GM20000 (cell line): Measurements from ENCODE around the gene CDH8.

Experiments
- DNase-seq: peaks from one replicate; pipeline ENCODE4 v3.0.0; 2012; ENCODE audit warnings: low spot score
- TF ChIP-seq, protein P1 (sequence below): IDR thresholded peaks from 2 replicates; pipeline ENCODE4 v1.5.1; 2012; ENCODE audit warnings: mild to moderate bottlenecking, control low read depth; ENCODE audit errors: extremely low read depth, missing control alignments

The CDH8 gene

DNA sequence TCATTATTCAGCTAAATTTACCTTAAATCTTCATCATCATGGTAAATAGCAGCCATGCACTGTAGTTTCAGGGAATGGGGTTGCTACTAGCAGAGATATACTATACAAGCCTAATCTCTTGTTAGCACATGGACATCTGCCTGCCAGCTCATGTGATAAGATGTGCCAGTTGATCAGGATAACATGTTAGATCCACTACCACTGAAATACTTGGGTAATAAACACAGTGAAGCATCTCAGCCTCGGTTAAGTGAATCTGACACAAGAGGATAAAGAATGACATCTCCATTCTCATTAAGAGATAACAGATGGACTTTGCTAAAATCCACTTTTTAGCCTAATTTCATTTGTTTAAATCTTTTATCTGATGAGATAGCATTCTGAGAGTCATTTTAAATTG lies 256.1 kb downstream of the CDH8 start:
- DNase-seq: no peak
- TF ChIP-seq, protein P1, sequence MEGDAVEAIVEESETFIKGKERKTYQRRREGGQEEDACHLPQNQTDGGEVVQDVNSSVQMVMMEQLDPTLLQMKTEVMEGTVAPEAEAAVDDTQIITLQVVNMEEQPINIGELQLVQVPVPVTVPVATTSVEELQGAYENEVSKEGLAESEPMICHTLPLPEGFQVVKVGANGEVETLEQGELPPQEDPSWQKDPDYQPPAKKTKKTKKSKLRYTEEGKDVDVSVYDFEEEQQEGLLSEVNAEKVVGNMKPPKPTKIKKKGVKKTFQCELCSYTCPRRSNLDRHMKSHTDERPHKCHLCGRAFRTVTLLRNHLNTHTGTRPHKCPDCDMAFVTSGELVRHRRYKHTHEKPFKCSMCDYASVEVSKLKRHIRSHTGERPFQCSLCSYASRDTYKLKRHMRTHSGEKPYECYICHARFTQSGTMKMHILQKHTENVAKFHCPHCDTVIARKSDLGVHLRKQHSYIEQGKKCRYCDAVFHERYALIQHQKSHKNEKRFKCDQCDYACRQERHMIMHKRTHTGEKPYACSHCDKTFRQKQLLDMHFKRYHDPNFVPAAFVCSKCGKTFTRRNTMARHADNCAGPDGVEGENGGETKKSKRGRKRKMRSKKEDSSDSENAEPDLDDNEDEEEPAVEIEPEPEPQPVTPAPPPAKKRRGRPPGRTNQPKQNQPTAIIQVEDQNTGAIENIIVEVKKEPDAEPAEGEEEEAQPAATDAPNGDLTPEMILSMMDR: no peak

DNA sequence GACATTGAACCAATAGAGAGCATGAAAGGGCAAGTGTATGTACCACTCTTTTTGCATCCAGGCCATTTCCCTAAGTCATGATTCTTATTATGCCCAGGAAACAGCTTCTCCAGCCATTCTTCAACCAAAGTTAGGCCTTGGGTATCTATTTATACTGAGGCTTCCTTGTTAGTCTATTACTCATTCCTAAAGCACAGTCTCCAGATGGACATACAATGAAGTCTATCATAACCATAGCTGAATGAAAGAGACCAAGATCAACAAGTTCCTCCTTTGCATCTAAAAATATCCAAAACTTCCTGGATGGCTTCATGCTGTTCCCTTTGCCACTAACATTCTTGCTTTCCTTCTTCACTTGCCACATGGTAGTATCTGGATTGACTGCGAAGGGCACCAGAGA lies 265.9 kb downstream of the CDH8 start:
- DNase-seq: no peak
- TF ChIP-seq, protein P1: no peak

DNA sequence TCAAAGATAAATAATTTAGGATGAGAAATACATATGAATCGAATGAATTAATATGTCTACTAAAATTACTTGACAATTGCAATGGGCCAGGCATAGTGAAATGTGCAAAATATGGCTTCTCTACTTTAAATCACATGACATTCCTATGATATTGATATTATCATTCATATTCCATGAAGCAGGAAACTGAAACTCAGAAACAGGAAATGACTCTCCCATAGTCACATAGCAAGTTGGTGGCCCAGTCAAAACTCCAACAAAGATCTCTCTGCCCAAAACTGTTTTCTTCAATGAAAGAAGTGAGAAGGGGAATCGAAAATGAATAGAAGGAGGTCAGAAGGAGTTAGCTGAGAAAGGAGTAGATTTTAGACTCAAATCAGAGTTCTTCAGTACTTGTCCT lies 272.2 kb downstream of the CDH8 start:
- DNase-seq: no peak
- TF ChIP-seq, protein P1: no peak

DNA sequence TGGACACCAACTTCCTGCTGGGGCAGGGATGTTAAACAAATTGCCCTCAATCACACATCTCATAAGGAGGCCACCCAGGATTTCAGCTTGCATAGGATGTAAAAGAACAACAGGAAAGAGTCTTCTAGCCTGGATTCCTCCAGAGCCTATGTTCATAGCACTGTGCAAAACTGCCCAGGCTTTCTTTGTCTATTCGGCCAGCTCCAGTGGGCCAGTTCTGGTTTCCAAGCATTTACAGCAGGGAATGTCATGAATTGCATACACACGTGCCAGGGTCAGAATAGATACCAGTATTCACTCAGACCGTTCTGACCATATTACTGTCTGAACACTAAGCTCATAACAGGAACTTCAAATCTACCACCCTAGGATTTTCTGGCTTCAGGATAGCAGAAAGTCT lies 273.2 kb downstream of the CDH8 start:
- DNase-seq: no peak
- TF ChIP-seq, protein P1: no peak

DNA sequence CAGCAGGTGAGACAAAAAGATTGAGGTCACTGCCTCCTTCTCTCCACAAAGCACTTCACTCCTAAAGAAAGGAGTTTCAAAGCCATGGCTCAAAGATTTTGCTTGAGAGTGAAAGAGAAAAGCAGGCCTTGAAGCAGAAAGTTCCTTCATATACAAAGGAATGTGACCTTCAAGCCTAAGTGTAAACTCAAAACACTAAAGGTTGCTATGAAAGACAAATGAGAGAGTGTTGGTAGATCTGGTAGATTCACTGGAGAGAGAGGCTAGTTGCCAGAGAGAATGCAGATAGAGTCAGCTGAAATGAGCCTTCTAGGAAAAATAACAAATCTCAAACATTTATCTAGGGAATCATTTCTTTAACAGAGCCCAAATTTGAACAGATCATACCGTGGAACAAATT lies 305.2 kb downstream of the CDH8 start:
- no peak for DNase-seq
- TF ChIP-seq, protein P1: no peak

DNA sequence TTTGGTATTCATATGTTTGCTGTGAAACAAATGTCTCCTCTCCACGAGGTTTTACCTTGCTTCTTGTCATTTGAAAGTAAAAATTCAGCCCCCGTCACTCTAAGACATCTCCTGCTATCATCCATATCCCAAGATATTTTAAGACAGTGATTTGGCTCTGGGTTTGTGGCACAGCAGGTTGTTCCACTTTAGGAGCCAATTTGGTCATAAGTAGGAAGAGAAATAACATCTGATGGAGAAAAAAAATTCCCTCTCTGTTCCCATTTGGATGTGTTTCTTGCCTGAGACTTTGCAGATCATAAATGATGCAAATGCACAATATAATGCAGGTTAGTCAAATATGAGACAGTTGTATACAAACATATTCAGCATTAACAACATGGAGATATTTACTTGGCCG lies 309.5 kb downstream of the CDH8 start:
- TF ChIP-seq, protein P1: no peak
- DNase-seq: no peak

DNA sequence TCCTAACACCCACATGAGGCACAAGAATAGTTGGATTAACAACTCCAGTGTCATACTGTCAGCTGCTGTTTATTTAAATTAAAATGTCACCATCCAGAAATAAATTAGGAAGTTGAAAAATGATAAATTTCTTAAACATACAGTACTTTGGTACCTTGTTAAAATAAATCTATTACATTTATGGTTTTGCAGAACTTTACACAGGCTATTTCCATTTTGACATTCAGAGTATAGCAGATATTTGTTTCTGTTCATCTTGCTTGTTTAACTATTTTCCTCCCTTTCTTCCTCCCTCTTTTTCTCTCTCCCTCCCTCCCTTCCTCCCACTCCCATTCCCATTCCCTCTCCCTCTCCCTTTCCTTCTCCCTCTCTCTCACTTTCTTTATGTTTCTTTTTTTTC lies 310.1 kb downstream of the CDH8 start:
- TF ChIP-seq, protein P1: no peak

More for the DNA sequence above, 310.1 kb downstream of the CDH8 start:
- no peak for DNase-seq
